AG04449 (cell line): ENCODE measurements around the gene BORA.

Experiments
- CTCF ChIA-PET: fragments of 350-600 bp; formaldehyde crosslinking; extraction: SDS; loops from one replicate; lab custom pipeline; 2021; ENCODE audit warnings: antibody characterized with exemption; lab: Yijun Ruan, JAX
- POLR2A ChIA-PET: fragments of 400-600, 350-600 bp; formaldehyde crosslinking; extraction: SDS; loops from one replicate; lab custom pipeline; 2020; ENCODE audit warnings: antibody characterized with exemption, inconsistent platforms; lab: Yijun Ruan, JAX
- DNase-seq: peaks from one replicate; pipeline ENCODE4 v3.0.0-alpha.2; 2010; ENCODE audit warnings: low read depth, low spot score
- H3K4me3 ChIP-seq: 2 replicates; pipeline ENCODE4 v1.5.1; 2011; ENCODE audit warnings: low read depth, mild to moderate bottlenecking, control low read depth, low read length
- TF ChIP-seq, protein P1 (sequence below): IDR thresholded peaks from one replicate; pipeline ENCODE4 v1.5.1; 2011; ENCODE audit warnings: mild to moderate bottlenecking, moderate library complexity, low read length, control low read depth, inconsistent platforms; ENCODE audit not compliant: insufficient read depth; ENCODE audit errors: missing control alignments

The BORA gene

DNA sequence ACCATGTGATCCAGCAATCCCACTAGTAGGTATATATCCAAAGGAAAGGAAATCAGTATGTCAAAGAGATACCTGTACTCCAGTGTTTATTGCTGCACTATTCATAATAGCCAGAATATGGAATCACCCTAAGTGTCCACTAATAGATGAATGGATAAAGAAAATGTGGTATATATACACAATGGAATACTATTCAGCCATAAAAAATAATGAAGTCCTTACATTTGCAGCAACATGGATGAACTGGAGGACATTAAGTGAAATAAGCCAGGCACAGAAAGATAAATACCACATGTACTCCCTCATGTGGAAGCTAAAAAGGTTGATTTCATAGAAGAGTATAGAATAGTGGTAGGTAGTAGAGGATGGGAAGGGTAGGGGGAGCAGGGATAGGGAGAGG, 23.5 kb downstream of the BORA start:
- CTCF ChIA-PET, result no interaction called here
- POLR2A ChIA-PET, result no interaction called here
- DNase-seq, result no peak
- TF ChIP-seq, protein P1, sequence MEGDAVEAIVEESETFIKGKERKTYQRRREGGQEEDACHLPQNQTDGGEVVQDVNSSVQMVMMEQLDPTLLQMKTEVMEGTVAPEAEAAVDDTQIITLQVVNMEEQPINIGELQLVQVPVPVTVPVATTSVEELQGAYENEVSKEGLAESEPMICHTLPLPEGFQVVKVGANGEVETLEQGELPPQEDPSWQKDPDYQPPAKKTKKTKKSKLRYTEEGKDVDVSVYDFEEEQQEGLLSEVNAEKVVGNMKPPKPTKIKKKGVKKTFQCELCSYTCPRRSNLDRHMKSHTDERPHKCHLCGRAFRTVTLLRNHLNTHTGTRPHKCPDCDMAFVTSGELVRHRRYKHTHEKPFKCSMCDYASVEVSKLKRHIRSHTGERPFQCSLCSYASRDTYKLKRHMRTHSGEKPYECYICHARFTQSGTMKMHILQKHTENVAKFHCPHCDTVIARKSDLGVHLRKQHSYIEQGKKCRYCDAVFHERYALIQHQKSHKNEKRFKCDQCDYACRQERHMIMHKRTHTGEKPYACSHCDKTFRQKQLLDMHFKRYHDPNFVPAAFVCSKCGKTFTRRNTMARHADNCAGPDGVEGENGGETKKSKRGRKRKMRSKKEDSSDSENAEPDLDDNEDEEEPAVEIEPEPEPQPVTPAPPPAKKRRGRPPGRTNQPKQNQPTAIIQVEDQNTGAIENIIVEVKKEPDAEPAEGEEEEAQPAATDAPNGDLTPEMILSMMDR, result no peak
- no peak overlapping the region for H3K4me3 ChIP-seq

DNA sequence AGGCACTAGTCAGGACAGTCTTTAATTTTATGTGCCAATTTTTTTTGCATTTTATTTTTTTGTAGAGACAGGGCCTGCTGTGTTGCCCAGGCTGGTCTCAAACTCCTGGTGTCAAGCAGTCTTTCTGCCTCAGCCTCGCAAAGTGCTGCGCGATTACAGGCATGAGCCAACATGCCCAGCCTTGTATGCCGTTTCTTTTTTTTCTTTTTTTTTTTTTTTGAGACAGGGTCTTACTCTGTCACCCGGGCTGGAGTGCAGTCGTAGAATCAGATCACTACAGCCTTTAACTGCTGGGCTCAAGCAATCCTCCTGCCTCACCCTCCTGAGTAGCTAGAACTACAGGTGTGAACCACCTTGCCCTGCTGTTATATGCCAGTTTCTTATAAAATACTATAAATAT, 26.4 kb downstream of the BORA start:
- POLR2A ChIA-PET, result no interaction called here
- DNase-seq, result no peak
- CTCF ChIA-PET, result no interaction called here
- no peak overlapping the region for H3K4me3 ChIP-seq
- TF ChIP-seq, protein P1, result no peak

DNA sequence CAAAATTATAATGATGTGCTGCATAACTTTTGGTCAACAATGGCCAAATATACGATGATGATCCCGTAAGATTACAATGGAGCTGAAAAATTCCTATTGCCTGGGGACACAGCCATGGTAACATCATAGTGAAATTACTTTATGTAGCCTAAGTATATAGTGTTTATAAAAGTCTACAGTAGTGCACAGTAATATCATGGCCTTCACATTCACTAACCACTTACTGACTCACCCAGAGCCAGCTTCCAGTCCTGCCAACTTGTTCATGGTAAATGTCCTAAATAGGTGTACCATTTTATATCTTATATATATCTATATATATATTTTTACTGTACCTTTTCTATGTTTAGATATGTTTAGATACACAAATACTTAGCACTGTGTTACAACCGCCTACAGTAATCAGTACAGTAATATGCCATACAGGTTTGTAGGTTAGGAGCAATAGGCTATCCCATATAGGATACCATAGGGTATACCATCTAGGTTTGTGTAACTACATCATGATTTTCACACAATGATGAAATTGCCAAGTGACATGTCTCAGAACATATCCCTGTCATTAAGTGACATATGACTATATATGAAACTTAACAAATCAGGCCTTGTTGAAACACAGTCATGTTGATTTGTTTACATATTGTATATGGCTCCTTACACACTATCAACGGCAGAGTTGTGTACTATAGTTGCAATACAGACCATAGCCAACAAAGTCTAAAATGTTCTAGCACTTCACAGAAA, 30.2 kb downstream of the BORA start:
- CTCF ChIA-PET, result no interaction called here
- DNase-seq, result no peak
- no peak overlapping the region for H3K4me3 ChIP-seq
- TF ChIP-seq, protein P1, result no peak
- POLR2A ChIA-PET, result interaction anchor here (0.5 kb wide), 1 partner anchor 15 kb away, joined by 3 read pairs; no protein-coding TSS in a partner anchor

DNA sequence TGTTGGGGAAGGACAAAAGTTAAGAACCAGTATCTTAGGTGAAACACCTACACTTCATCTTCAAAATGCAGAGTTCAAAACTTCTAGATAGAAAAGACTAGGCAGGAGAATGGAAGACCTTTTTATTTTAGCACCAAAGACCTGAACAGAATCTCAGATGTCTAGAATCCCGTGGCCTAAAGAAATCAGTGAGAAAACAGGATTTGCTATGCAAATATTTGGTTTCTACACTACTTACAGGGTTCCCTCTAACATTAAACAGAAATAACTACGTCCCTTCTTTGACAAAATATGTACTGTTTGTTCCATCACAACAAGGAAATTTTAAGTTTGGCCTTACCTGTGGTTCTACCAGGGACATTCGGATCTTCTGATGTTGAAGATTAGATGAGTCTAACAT, 32.5 kb downstream of the BORA start:
- DNase-seq, result no peak
- ChIA-PET CTCF (no interaction called here), POLR2A (interaction anchor here (0.7 kb wide), 1 partner anchor 9 kb away, joined by 3 read pairs; no protein-coding TSS in a partner anchor)
- TF ChIP-seq, protein P1, result no peak
- H3K4me3 ChIP-seq, result no peak overlapping the region

DNA sequence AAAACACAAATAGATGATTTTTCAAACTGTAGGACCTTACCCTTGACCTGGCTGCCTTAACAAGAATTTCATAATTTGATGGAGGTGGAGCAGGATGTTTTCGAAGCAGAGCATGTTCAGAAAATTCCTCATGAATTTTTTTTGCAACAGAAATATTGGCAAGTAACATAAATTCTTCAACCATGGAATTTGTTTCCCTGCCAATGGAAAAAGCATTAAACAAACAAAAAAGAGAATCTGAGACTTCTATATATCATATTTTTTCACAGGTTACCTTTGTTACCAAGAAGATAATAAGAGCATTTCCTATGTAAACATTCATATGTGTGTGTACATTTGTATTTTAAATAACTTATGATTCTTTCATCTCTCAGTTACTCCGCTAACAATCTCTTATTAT, 35.7 kb downstream of the BORA start:
- no peak overlapping the region for H3K4me3 ChIP-seq
- DNase-seq, result no peak
- TF ChIP-seq, protein P1, result no peak
- ChIA-PET CTCF (no interaction called here), POLR2A (no interaction called here)

DNA sequence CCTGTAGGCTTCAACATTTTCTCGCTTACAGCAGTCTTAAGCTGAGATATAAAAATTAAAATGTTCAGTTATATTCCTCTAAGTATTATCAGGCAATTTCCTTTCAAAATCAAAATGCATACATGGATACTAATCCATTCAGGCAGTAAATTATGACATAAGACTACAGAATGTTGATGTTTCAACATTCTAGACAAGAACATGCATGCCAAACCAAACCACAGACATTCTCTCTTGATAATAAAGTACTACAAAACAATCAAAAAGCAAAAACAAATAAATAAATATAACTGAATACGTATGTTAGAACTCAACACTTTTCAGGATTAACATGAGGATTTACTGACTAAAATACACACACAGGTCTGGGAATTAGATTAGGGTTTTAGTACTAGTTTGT, 46.3 kb downstream of the BORA start:
- CTCF ChIA-PET, result no interaction called here
- H3K4me3 ChIP-seq, result no peak overlapping the region
- TF ChIP-seq, protein P1, result no peak
- no peak for DNase-seq
- POLR2A ChIA-PET, result no interaction called here
